HG02623 (cell line): ENCODE data around the gene STK39.

Experiments used
- ATAC-seq: cut with Tn5 transposase; IDR thresholded peaks from one replicate; pipeline ENCODE4 v1.9.1; 2021; ENCODE audit warnings: moderate library complexity; ENCODE audit not compliant: unreplicated experiment

The STK39 gene

DNA sequence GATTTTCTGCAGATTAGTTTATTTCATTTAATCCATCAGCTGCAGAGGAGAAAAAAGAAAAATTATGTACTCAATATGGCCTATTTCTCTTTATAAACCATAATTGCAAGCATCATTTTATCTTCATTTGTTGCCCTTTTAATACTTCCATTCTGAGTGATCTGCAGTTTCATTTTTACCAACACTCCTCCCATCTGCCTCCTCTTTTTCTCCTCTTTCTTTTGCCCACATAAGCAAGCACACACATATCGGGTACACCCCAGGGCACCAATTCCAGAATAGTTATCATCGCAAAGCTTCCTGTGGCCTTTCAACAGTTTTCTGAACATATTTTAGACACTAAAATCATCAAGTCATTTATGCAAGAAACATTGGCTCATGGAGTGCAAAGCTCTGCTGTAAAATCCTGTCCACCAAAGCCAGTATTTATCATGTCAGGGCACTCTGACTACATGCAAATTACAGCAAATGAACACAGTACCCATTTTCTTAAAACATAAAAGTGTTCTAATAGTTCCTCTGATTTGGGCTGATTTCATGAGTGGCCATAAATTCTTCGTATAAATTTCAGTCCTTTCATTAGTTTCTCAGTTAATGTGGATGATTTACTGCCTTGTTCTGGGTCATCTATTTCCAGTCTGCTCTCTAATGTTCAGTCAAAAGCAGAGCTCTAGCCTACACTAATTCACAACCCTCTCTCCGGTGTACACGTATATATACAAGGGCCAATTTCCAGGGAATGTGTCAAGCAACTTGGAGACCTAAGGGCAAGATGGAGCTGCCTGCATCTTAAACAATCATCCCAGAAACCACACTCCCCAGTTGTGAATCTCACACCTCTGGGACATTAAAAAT is 281.3 kb downstream of the STK39 start:
- no peak for ATAC-seq

DNA sequence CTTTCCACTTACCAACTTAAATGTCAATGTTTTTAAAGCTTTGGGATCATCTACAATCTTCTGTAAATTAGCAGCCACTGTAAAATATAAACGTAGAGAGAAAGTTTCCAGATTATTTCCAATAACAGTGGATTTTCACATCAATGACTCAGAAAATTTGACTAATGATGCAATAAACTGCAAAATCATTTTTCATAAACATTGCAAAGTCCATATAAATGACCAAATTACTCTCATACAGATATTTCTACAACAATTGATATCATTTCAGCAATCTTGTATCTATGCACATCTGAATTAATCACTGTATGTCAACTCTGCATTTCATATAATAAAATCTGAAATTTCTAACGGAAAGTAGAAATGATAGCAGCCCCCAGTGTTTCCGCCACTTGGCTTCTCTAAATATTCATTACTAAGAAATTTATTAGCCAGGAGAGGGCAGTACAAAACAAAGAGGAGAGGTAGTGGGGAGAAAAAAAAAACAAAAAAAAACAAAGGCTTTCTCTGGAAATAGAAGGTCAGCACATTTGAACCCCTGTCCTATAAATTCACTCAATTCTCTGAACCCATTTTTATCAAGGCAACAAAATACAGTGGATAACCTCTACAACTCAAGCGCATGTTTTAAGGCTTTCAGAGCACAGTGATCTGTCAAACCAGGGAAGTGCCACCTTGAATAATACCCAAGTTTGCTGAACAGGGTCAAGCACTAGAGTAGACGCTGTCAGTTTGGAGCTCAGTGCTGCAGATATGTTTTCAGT is 282.6 kb downstream of the STK39 start:
- ATAC-seq, result no peak

DNA sequence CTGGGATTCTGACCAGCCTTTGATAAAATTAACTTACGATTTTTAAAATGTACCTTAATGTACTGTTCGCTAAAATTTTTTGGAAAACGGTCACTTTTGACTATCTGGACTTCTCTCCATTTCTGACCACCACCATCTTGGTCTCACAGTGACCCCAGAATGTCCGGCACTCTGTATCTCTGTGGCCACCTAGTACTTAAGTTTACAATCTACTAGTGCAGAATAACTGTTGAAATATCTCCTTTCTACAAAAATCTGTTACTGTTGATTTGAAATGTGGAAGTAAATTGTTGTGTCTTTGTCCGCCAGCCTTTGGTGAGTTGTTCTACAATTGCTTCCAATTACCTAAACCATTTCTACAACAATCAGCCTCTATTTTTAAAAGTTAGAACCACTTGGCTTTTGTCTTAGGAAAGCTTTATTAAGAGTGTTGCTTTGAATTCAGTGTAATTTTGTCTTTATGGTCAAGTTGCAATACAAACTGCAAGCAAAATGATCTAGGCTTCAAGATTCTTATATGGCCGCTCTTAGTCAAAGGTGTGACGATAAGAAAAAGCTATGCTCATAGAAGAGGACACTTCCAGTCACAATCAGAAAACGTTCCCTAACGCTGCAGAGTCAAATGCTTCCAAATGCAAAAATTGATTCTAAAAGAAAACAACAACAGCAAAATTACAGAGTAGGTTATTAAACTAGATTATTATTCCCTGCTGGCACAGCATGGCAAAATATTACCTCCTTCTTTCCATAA is 283.3 kb downstream of the STK39 start:
- no peak for ATAC-seq

DNA sequence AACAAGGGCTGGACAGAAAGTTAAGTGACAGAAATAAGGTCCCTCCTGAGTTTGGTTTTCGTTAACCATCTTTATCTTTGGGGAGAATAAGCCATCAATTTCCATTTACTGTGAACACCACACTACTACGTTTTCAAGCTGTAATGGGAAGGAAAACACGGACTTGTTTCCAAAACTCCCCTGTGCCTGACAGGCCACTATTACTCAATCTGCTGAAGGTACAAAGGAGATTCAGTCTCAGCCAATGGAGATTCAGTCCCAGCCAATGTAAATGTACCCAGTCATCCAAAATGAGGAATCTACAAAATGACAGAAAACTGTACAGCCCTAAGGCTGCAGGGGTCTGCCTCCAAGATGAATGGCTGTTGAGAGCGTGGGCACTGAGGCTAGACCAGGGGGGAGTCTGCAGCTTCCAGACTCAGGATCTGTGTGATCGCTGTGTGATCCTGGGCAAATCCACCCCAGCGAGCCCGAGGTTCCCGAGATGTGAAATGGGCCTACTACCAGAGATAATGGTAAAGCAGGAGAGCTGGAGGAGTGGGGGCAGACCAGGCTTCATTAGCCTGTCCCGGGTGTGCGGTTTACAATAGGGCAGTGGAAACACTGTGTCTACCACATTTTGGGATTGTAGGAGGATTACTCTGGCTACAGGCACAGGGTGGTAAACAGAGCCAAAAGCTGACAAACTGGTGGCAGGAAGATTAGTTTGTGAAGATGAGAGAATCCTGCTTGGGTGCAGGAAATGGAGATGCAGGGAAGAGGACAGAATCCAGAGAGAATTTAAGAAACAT is 284.8 kb downstream of the STK39 start:
- no peak for ATAC-seq

DNA sequence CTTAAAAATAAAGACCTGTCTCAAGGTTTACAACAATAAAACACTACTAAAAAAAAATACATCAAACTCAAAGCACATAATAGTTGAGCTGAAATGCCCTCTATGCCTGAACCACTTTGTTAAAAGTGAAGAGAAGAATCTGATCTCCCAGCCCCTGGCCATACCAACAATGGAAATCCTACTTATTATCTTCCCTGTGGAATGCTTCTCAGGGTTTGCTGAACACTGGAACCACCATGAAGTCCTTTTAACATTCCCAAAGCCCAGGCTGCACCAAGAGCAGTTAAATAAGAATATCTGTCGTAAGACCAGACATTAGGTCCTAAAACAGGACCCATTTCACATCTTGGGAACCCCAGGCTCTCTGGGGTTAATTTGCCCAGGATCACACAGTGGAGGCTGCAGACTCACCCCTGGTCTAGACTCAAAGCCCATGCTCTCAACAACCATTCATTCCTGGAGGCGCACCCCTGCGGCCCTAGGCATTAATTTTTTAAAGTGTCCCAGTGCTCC is 285.8 kb downstream of the STK39 start:
- ATAC-seq, result no peak

DNA sequence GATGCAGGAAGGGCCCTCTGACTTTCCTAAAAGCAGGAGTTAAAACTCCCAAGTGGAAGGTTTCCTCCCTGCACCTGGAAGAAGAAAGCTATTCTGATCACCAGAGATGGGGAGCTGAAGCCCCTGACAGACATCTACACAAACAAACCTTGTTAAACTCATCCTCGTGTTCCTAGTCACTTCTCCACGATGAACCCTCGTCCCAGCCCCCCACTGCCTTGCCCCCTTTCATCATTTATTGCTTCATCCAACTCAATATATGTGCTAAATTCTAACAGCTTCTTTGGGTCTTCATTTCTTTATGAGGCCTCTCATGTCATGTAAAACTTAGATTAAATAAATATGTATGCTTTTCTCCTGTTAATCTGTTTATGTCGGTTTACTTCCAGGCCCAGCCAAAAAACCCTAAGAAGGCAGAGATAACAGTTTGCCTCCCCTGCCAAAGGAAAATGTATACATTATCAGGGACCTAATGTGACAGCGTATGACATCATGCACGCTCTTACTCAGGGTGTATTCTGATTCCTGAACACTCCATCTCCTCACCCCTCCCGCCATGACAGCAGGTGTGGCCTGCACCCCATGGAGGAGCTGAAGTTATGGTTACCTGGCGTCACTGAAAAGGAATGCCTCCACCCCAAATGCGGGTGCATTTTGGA is 287.2 kb downstream of the STK39 start:
- no peak for ATAC-seq

DNA sequence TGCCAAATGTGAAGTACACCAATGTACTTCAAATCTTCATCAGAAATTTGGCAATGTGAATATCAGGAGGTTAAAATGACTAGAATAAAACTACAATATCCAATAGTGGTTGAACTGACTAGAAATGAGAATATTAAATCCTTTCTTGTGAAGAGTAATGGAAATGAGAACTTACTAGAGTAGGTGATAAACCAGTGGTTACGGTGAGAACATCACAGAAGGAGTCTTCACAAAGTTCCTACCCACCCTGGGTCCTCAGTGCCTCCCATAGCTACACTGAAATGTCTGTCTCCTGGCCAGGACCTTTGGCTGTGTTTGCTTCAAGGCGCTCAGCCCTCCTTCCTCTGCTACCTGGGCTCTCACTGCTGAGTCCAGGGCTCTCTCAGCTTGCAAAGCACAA is 289.7 kb downstream of the STK39 start:
- no peak for ATAC-seq

DNA sequence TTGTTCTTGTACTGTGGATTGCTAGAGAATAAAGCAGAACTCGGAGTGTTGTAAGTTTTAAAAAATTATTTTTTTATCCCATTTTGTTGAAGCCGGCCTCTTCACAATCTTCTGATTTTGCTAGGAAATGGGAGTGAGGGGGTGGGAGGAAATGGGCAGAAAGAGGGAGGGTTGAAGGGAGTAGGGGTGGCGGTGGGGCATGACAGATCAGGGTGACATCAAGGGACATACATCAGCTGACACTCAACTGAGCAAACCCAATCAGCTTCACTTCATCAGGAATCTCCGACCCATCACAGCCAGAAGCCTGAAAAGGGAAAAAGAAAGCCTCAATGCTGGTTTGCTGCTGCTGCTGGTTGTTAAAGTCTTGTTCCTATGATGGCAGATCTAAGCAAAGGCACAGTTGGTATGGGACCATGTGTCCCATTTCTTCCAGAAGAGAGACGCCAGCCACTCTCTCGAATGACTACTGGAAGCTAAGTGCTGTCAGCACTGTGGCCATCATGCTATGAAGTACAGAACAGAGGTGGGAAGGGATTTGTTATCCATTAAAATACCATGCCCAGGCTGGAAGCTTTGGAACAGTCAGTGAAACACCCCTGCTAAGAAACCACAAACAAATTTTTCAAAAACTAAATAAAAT is 292.0 kb downstream of the STK39 start:
- no peak for ATAC-seq

DNA sequence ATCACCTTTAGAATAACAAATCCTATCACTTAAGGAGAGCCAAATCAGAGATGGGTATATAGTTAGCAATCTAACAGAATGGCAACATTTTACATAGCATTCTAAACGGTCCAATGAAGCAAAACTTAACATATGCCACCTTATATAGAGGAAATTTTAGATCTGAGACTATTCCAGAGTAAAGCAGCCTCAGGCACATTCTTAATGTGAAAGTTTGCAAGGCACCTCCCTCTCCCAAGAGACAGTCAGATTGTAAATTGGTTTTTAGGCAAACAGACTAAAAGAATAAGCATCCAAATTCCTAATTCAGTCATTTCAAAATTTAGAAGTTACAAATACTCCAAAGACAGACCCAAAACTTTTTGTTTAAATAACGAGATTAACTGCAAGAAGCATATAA is 292.9 kb downstream of the STK39 start:
- ATAC-seq, result no peak

DNA sequence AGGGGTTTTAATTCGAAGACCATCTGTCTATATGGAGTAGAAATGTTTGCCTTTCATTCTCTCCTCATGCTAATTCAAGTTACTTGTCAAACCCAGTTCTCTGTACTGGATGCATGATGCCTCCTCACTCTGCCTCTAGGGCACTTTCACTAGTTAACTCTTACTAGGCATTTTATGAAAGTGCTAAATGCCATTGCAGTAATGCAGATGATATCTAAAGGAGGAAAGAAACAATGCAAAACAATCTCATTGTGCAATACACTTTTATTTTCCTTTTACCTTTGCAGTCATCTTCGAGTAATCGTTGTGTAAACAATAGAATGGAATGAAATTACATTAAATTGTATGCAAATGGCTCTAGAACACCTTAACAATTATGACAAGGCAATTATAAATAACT is 293.6 kb downstream of the STK39 start:
- no peak for ATAC-seq

DNA sequence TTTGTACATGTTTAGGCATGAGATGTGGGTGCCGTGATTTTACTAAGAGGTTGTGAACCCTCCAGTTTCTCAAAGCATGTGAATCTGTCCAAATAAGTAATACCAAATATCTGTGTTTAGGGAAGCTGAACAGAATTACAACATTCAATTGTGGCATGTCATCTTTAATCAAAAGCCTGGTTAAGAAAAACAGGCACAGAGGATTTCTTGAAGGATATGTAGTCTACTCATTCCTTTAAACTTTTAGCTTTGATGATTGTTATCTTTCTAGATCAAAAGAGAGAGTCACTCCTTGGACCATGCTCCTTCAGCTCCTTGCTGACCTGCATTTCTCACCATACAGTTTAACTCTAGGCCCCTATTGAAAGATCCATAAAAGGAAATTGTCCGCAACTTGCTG is 296.8 kb downstream of the STK39 start:
- no peak for ATAC-seq

DNA sequence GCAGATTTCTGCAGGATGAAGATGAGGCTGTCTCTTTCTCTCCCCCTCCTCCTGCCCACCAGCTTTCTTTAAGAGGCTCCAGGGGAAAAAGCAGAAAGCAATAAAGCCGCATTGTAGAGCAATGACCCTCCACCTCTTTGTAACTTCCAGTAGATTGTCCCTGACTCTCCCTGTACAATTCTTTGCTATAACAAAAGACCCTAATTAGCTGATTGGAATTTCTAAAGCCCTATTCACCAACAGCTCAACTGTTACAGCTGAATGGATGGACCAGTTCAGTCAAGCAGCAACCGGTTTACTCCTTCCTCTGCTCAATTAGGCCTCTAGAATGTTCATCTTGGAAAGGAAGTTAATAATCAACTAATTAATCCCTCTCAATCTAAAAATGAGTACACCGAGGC is 301.0 kb downstream of the STK39 start:
- no peak for ATAC-seq

DNA sequence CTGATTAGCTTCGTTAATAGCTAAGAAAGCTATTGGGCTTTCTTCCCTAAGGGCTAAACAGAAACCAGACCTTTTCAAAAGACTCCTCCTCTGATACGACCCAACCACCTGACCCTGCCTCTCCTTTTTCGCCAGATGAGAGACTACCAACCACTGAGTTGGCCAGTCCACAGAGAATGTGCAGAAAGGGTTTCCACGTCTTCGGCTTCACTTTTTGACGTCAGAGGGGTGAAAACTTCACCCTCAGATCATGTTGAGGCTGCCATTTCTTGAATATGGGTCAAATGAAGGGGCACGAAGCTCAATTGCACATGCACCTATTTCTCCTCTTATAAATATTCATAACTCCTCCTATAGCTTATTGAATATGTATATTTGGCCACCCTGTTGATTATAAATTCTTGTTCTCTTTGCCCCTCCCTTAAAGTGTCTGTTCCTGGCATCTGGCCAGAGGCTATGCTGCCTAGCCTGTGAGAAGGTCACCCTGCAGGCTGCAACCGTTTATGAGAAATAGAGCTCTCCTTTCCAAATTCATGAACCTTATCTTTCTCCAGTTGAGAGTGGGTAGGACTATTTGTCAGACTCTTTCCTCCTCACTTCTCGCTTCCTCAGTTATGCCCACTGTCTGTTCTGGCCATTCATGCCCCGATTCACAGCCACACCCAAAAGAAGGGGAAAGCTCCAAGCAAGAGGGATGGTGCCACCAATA is 301.6 kb downstream of the STK39 start:
- no peak for ATAC-seq

DNA sequence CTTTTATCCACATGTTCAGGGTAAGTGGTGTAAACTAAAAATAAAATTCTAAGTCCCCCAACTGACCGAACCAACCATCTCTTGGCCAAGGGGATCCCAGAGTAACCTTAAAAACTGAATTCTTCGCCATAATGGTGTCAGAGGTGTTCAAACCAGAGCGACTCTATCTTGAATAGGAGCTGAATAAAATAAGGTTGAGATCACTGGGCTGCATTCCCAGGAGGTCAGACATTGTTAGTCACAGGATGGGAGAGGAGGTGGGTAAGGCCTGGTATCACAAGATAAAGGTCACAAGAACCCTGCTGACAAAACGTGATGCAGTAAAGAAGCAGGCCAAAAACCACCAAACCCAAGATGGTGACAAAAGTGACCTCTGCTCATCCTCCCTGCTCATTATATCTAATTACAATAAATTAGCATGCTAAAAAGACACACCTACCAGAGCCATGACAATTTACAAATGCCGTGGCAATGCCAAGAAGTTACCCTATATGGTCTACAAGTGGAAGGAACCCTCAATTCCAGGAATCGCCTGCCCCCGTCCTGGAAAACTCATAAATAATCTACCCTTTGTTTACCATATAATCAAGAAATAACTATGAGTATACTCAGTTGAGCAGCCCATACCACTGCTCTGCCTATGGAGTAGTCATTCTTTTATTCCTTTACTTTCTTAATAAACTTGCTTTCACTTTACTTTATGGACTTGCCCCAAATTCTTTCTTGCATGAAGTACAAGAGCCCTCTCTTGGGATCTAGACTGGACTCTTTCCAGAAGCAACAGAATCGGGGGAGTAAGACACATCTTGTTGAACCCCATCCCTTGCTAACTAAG is 302.4 kb downstream of the STK39 start:
- ATAC-seq, result no peak

DNA sequence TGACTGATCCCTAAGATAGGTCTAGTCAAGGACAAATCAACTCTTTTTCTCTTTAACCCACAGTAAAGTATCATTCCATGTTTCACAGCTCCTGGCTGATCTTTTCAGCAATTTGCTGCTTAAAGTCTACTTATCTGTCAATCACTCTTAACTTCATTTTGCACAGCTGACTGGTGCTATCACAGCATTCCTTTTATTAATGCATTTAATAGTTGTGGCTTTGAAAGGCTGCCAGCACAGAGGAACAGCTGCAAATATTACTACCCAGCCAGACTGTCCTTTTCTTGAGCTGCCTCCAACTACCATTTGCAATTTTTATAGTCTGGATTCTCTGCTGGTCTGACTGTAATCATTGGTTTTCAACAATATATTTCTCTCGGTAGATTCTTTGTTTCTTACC is 303.5 kb downstream of the STK39 start:
- no peak for ATAC-seq

DNA sequence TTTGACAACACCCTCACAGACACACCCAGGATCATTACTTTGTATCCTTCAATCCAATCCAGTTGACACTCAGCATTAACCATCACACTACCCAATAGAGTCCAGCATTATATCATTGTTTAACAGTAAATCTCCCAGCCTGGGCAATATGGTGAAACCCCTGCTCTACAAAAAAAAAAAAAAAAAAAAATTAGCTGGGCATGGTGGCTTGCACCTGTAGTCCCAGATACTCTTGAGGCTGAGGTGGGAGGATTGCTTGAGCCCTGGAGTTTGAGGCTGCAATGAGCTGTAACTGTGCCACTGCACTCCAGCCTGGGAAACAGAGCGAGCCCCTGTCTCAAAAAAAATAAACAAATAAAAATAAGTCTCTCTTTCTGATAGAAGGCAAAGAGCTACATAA is 304.0 kb downstream of the STK39 start:
- ATAC-seq, result no peak

DNA sequence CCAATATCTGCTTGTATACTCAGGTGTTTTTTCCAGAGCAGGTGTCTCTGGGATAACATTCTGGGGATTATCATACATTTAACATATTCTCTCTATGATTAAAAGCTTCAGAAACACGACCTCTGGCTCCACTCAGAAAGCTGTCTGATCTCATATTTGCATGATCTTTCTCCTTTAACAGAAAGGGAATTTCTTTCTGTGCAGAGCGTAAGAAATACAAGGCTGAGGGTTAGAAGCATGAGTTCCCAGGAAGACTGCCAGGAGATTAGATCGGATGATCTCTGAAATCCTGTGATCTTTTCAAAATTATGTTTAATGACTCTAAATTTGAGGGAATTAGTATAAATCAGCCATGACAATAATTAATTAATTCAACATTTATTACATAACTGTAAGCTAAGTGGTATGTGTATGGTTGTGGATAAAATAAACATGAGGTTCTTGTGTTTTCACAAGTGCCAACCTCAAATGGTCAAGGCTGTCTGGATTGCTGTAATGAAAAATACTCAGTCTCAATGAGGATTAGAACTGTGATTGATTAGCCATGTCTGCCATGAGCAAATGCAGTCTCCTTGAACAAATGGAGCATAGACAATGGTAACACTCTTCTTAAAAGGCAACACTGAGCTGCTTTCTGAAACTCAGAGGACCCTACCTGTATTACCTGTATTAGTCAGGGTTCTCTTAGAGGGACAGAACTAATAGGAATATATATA is 304.9 kb downstream of the STK39 start:
- ATAC-seq, result no peak
